Cardiac fibroblast (primary cell): ENCODE data around the gene SYT3.

Source experiments
- DNase-seq, 2 donors: peaks; one replicate each; pipeline versions ENCODE4 v3.0.0 to v3.0.0-alpha.2; 2010; ENCODE audit warnings: low read depth in 2 of 2
- H3K4me3 ChIP-seq, 2 donors: replicated peaks in 1 of 2; 1 replicate in 1 of 2; 2 replicates in 1 of 2; pipeline ENCODE4 v1.5.1; 2011; ENCODE audit warnings: low read depth in 2 of 2, low read length in 2 of 2, mild to moderate bottlenecking in 2 of 2, moderate library complexity in 1 of 2
- TF ChIP-seq, protein P1 (sequence below): IDR thresholded peaks from one replicate; pipeline ENCODE4 v1.5.1; 2011; ENCODE audit warnings: low read depth, mild to moderate bottlenecking, low read length, inconsistent platforms

SYT3 gene

DNA sequence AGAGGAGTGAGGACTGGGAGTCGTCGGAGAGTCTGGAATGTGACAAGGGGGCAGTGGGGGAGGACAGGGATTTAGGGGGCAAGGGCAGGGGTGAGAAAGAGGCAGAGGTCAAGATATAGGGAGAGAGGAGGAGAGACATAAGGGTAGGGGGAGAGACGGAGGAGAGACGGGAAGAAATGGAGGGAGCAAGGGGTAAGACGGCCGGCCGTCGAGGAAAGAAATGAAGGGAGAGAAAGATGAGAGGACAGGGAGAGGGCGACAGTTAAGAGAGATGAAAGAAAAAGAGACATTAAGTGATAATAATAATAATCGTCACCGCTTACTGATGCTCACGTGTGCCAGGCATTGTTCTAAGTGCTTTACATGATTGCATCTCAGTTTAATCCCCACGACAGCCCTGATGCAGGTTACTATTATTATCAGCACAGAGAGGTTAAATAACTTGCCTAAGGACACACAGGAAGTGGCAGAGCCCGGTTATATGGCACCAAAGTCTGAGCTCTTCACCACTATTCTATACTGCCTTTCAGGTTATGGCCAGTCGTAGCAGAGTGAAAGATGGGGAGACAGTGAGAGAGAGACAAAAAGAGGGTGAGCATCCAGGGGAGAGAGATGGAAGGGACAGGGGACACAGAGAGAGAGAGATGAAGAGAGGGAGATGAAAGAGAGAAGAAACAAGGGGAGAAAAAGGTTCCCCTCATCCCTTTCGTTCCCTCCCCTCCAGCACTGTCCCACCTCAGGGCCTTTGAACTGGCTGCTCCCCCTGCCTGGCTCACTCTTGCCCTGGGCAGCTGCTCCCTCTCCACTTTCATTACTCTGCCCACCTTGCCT is 23.2 kb upstream of the SYT3 start:
- no peak for DNase-seq
- TF ChIP-seq, protein P1, sequence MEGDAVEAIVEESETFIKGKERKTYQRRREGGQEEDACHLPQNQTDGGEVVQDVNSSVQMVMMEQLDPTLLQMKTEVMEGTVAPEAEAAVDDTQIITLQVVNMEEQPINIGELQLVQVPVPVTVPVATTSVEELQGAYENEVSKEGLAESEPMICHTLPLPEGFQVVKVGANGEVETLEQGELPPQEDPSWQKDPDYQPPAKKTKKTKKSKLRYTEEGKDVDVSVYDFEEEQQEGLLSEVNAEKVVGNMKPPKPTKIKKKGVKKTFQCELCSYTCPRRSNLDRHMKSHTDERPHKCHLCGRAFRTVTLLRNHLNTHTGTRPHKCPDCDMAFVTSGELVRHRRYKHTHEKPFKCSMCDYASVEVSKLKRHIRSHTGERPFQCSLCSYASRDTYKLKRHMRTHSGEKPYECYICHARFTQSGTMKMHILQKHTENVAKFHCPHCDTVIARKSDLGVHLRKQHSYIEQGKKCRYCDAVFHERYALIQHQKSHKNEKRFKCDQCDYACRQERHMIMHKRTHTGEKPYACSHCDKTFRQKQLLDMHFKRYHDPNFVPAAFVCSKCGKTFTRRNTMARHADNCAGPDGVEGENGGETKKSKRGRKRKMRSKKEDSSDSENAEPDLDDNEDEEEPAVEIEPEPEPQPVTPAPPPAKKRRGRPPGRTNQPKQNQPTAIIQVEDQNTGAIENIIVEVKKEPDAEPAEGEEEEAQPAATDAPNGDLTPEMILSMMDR = no peak
- H3K4me3 ChIP-seq = no peak overlapping the region

DNA sequence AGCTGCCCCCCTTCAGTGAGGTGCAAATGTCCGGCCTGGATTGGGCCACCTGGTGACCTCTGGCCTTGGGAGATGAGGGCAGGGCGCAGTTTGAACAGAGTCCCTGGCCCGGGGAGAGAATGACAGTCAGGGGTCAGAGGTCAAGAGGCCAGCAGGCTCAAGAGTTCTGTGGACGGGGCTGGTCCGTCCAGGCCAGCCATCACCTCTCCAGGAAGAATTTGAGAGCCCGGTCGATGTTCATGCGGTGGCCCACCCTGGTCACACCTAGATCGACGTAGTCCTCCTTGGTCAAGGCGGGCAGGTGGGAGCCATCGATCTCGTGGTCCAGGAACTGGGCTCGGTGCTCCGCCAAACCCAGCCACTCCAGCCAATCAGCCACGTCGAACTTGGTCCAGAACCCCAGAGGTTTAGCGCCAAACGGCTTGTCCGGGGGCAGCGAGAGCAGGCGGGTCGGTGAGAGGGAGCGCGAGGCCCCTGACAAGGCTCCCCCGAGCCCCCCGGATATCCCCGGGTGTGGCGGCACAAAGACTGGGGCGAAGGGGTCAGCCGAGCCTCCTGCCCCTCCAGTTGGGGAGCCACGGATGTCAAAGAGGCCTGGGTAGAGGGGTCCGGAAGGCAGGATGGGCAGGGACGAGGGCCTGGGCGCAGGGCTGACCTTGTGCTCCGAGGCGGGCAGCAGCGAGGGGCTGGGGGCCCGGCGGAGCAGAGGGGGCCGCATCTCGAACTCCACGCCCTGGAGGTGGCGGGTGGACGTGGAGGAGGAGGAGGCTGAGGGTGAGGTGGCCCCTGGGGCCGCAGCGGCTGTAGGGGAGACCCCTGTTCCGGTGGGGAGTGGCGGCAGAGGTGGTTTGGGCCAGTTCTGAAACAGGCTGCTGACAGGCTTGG is 22.3 kb upstream of the SYT3 start:
- no peak for DNase-seq
- no peak overlapping the region for H3K4me3 ChIP-seq
- TF ChIP-seq, protein P1 = no peak

DNA sequence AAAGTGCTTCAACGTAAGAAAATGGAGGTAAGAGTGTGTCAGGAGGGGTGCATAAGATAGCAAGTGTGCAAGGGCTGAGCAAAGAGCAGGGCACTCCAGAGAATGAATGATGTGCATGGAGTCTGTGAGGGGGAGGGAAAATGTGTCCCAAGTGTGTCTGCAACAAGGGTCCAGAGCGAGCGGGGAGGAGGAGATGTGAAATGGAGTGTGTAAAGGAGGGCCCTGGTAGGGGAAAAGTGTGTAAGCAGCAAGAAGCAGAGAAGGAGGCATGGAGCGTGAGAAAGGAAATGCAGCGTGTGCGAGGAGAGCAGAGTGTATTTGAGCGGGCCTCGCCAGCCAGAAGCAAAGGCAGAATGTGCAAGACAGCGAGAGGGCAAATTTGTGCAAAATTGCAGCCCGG is 21.3 kb upstream of the SYT3 start:
- TF ChIP-seq, protein P1 = no peak
- H3K4me3 ChIP-seq = no peak overlapping the region
- no peak for DNase-seq

DNA sequence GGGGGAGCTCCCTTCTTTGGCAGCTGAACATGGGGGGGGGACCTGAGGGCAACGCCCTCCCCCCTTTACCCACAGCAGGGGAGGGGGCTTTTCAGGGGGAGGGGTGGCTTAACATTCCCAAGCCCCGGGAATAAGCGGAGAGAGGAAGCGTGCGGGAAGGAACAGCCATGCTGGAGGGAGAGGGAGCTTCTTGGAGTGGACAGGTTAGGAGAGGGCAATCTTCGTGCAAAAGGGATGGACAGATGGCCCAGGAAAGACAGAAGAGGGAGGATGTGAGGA is 20.3 kb upstream of the SYT3 start:
- no peak overlapping the region for H3K4me3 ChIP-seq
- TF ChIP-seq, protein P1 = no peak
- DNase-seq = no peak

DNA sequence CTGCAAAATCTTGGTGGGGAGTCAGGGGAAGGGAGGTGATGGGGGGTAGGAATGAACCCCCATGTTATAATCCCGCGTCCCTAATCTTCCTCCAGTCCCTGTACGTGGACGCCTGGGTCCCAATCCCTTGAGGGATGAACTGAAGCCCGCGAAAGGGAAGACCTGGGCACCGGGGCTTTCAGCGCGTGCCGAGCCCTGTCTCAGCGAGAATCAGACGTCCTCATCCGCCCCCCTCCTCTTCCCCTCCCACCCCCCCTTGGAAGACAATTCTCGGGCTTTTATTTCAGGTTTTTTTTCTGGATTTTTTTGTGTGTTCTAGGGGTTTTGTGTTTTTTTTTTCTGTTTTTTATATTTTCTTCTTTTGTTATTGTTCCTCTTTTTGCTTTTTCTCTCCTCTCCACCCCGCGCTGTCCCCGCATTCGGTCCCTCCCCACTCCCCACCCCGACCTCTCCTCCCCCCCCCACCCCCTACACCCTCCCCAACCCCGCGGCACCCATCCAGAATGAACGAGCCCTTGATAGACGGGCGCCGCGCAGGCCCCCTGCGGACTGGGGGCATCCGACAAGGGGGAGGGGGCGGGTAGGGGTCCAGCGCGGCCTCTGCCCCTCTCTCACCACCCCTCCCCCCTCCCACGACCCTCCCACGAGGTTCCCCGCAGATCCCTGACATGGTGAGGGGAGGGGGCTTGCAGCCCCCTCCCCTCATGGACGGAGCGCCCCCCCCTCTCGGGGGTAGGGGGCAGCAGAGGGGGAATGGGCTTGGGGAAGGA is 19.8 kb upstream of the SYT3 start:
- DNase-seq = no peak
- TF ChIP-seq, protein P1 = no peak
- no peak overlapping the region for H3K4me3 ChIP-seq

DNA sequence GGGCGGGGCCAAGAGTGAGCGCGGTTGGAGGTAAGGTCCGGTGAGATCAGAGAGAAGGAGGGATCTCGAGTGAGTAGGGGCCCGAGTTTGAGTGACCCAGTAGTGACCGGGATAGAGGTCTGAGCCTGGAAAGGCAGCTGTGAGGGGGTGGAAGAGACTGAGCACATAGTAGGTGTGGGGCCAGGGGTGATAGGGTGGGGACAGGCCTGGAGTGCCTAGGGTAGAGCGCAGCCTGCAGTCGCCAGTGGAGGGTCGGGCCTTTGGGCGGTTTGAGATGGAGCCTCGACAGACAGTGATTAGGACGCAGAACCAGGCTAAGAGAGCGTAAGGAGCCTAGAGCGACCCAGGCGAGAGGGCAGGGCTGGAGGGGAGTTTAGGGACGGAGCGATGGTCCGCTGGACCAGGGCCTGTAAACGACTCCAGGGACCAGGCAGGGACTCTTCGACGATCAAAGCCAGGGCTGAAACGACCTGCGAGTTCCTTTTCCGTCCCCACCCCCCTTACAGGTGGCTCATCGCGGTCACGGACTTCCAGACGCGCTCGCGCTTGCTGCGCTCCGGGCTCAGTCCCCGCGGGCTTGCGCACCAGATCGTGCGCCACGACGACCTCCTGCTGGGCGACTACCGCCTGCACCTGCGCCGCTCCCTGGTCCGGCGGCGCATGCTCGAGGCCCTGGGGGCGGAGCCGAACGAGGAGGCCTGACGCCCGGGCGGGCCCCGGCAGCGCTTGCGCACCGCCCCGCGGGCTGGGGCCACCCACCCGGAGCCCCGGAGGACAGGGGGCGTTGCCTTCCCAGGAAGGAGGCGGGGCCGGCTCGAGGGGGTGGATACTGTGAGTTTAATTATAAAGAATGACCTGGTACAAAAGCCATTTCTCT is 19.0 kb upstream of the SYT3 start:
- peak overlapping the region; percentile 44 to 48 for H3K4me3 ChIP-seq
- DNase-seq = peak; percentile 46 to 82
- TF ChIP-seq, protein P1 = no peak
